A673 (cell line): ENCODE data around the gene PRRG3. TPM values are rescaled to one million over a fixed set of nuclear protein-coding genes. Genes with fewer than 3 reads are reported as not detected.

Experiments
- BruUV-seq: library from RNA; stranded (reverse); fragments of 400-500 nt; replicated peaks from 2 replicates; lab custom pipeline; 2021; lab: Mats Ljungman, UMichigan
- CTCF ChIA-PET: fragments of 300-600 bp; sonication (Branson Sonifier 250); formaldehyde crosslinking; loops from one replicate; lab custom pipeline; 2022; ENCODE audit warnings: antibody characterized with exemption; lab: Charles Lee
- POLR2A ChIA-PET: fragments of 300-600 bp; sonication (Branson Sonifier 250); formaldehyde crosslinking; loops from one replicate; lab custom pipeline; 2022; ENCODE audit warnings: antibody characterized with exemption; ENCODE audit not compliant: low non-redundant PET; lab: Charles Lee
- DNase-seq: peaks from one replicate; pipeline ENCODE4 v3.0.0-alpha.2; 2015; ENCODE audit warnings: low spot score
- H3K27ac ChIP-seq: fragments of 200-600 bp; sonication (generic); 2 replicates; pipeline ENCODE4 v1.5.1; 2016; ENCODE audit warnings: mixed run types, low read depth, mild to moderate bottlenecking, mixed read lengths, antibody characterized with exemption, low read length; ENCODE audit not compliant: poor library complexity, severe bottlenecking
- H3K27me3 ChIP-seq: fragments of 200-600 bp; sonication (generic); replicated peaks from 2 replicates; pipeline ENCODE4 v1.6.1; 2017; ENCODE audit warnings: mixed run types, low read depth, mild to moderate bottlenecking, mixed read lengths, antibody characterized with exemption, low read length; ENCODE audit not compliant: insufficient read depth, poor library complexity
- H3K36me3 ChIP-seq: fragments of 200-600 bp; sonication (generic); 2 replicates; pipeline ENCODE4 v1.6.1; 2016; ENCODE audit warnings: mixed run types, mild to moderate bottlenecking, mixed read lengths, antibody characterized with exemption, low read length; ENCODE audit not compliant: insufficient read depth, poor library complexity, severe bottlenecking
- H3K4me1 ChIP-seq: fragments of 200-600 bp; sonication (generic); 2 replicates; pipeline ENCODE4 v1.6.1; 2017; ENCODE audit warnings: mixed run types, mild to moderate bottlenecking, mixed read lengths, antibody characterized with exemption, low read length; ENCODE audit not compliant: insufficient read depth, poor library complexity, severe bottlenecking
- H3K4me3 ChIP-seq: fragments of 200-600 bp; sonication (generic); 2 replicates; pipeline ENCODE4 v1.5.1; 2016; ENCODE audit warnings: low read depth, mixed run types, mild to moderate bottlenecking, mixed read lengths, low read length; ENCODE audit not compliant: poor library complexity, severe bottlenecking
- H3K9me3 ChIP-seq: fragments of 200-600 bp; sonication (generic); 2 replicates; pipeline ENCODE4 v1.6.1; 2016; ENCODE audit warnings: mixed run types, low read depth, mild to moderate bottlenecking, mixed read lengths, antibody characterized with exemption, low read length; ENCODE audit not compliant: poor library complexity, severe bottlenecking
- CTCF ChIP-seq: fragments of 300-800, 200-600 bp; sonication (generic); conservative IDR thresholded peaks from 2 replicates; pipeline ENCODE4 v1.5.1; 2017; ENCODE audit warnings: low read depth, mild to moderate bottlenecking, antibody characterized with exemption, low read length, moderate library complexity, mixed read lengths
- EZH2 ChIP-seq: fragments of 200-600 bp; sonication (generic); IDR thresholded peaks from 2 replicates; pipeline ENCODE4 v1.6.1; 2017; ENCODE audit warnings: borderline replicate concordance, low read depth, mild to moderate bottlenecking, mixed read lengths, antibody characterized with exemption, low read length; ENCODE audit not compliant: poor library complexity, severe bottlenecking
- intact Hi-C: fragments of 100-400 bp; cut with micrococcal nuclease; formaldehyde crosslinking; loops from one replicate; pipeline ENCODE4 v1.10.0; 2022; ENCODE audit not compliant: unreplicated experiment
- total RNA-seq: library from RNA; stranded (reverse); gene quantifications from 2 replicates; pipeline ENCODE4 v1.2.3, GENCODE V29; 2021

Gene PRRG3
- total RNA-seq, 1 experiment from 2014 or later: not detected

- Histone ChIP-seq H3K4me1 (no peaks in the 10 kb centered on the region), H3K27me3 (no peaks in the 10 kb centered on the region), H3K27ac (no peak overlapping the region), H3K9me3 (no peaks in the 10 kb centered on the region), H3K36me3 (no peaks in the 10 kb centered on the region), H3K4me3 (no peak overlapping the region)
- DNase-seq: no peak
- TF ChIP-seq EZH2: no peak
- no peak for TF ChIP-seq CTCF
- CTCF ChIA-PET: no interaction called here
- BruUV-seq: no TSS peak
- POLR2A ChIA-PET: no interaction called here
- intact Hi-C loops: no loop called here
These were observed 19.1 kb downstream of the PRRG3 start for GRCh38 chrX:151714362-151714761.

- H3K27ac ChIP-seq: no peak within 1 kb of the TSS
- no peaks in the 10 kb centered on the region for H3K36me3 ChIP-seq
- no peak for TF ChIP-seq CTCF
- CTCF ChIA-PET: no interaction called here
- intact Hi-C loops: no loop called here
- no peaks in the 10 kb centered on the region for H3K9me3 ChIP-seq
- no peak within 1 kb of the TSS for H3K4me3 ChIP-seq
- POLR2A ChIA-PET: no interaction called here
- DNase-seq: no peak
- H3K4me1 ChIP-seq: no peaks in the 10 kb centered on the region
- no TSS peak for BruUV-seq
- H3K27me3 ChIP-seq: no peaks in the 10 kb centered on the region
These were observed 20.5 kb downstream of the PRRG3 start, which contains the start of gene FATE1 for GRCh38 chrX:151715752-151716151. Gene FATE1 (plus strand): TSS chrX:151716035. CDS start chrX:151716120, 85 bp downstream.

GRCh38 chrX:151722241-151722846 lies 27.1 kb downstream of the PRRG3 start:
- no peaks in the 10 kb centered on the region for H3K4me1 ChIP-seq
- CTCF ChIA-PET: no interaction called here
- intact Hi-C loops: no loop called here
- H3K4me3 ChIP-seq: no peak overlapping the region
- POLR2A ChIA-PET: no interaction called here
- no TSS peak for BruUV-seq
- no peaks in the 10 kb centered on the region for H3K9me3 ChIP-seq
- TF ChIP-seq EZH2: no peak
- TF ChIP-seq CTCF: no peak; the same call in 1 of the 2 replicates
- H3K27me3 ChIP-seq: no peaks in the 10 kb centered on the region
- DNase-seq: no peak
- no peaks in the 10 kb centered on the region for H3K36me3 ChIP-seq
- no peak overlapping the region for H3K27ac ChIP-seq
